ENCODE results near the gene STK11IP. TPM values are rescaled to one million over a fixed set of nuclear protein-coding genes. Genes with fewer than 3 reads are reported as not detected.

STK11IP gene
- total and polyA plus RNA-seq, 8 donors = 24.5 to 36.6 (median 29.2) TPM

DNA sequence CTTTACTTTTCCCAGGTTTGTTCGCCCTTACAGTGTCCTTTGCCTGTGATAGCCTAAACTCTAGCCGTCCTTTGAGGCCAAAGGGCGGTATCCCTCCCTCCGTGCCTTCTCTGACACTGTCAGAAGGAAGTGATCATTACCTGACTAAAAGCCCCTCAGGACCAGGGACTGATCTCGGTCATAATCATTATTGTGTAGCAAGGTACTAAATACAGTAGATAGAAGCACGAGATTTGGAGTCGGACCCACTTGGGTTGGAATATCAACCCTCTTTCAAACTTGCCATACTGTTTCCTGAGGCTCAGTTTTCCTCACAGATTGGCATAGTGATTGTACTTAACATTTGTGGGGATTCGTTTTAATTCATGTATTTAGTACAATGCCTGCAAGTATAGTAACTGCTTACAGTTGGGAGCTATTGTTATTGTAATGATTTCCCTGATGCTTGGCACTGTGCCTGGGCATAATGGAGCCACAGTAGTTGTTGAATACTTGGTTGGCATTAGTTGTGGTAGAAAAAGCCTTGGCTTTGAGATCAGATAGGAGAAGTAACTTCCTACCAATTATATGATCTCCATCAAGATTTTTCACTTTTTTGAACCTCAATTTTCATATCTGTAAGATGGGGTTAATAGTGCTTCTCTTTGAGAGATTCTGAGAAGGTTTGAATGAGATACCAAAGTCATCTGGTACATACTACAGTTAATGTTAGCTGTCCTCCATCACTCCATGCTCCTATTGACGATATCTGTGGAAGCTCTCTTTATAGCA lies 836 bp downstream of the STK11IP start:
- ATAC-seq = no peak
- TF ChIP-seq, protein P1, sequence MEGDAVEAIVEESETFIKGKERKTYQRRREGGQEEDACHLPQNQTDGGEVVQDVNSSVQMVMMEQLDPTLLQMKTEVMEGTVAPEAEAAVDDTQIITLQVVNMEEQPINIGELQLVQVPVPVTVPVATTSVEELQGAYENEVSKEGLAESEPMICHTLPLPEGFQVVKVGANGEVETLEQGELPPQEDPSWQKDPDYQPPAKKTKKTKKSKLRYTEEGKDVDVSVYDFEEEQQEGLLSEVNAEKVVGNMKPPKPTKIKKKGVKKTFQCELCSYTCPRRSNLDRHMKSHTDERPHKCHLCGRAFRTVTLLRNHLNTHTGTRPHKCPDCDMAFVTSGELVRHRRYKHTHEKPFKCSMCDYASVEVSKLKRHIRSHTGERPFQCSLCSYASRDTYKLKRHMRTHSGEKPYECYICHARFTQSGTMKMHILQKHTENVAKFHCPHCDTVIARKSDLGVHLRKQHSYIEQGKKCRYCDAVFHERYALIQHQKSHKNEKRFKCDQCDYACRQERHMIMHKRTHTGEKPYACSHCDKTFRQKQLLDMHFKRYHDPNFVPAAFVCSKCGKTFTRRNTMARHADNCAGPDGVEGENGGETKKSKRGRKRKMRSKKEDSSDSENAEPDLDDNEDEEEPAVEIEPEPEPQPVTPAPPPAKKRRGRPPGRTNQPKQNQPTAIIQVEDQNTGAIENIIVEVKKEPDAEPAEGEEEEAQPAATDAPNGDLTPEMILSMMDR (IDR thresholded peaks at IDR 0.05) = no peak
- intact Hi-C loops (cut with DNase I) = no loop called here

DNA sequence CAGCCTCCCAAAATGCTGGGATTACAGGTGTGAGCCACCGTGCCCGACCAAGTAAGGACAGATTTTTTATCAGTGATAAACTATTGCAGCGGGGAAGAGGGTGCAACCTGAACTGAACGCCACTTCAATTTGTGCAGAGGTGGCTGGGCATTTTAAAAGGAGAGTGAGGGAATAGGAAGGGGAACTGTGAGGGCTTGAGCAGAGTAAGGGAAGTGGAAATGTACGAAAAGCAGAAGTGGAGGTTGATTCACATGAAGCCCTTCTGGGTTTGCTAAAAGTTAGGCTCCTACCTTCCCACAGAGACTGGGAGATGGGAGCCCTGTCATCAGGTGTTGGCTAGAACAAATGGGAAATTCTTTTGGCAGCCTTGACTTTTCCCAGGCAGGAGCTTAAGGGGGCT lies 6.1 kb downstream of the STK11IP start:
- peak overlapping the region in 1 of 2 donors; percentile 70 for H3K27ac ChIP-seq
- ATAC-seq (peak; percentile 50), DNase-seq (no peak)
- H3K27me3 ChIP-seq = no peaks in the 10 kb centered on the region
- H3K4me1 ChIP-seq = peaks cover 0 to 15% of the 10 kb centered on the region in 2 donors
- peaks cover 0 to 75% of the 10 kb centered on the region in 2 donors for H3K36me3 ChIP-seq
- intact Hi-C loops (cut with DNase I) = no loop called here
- H3K9me3 ChIP-seq = no peaks in the 10 kb centered on the region
- H3K4me3 ChIP-seq = no peak overlapping the region
- TF ChIP-seq, protein P1 (IDR thresholded peaks at IDR 0.05) = no peak

More for the DNA sequence above, 836 bp downstream of the STK11IP start:
- no peak for DNase-seq
- Histone ChIP-seq H3K9me3 (no peaks in the 10 kb centered on the region), H3K27ac (peak overlapping the region; percentile 92 to 93), H3K27me3 (no peaks in the 10 kb centered on the region), H3K36me3 (peaks cover 0 to 24% of the 10 kb centered on the region in 2 donors), H3K4me1 (peaks cover 8 to 16% of the 10 kb centered on the region in 2 donors), H3K4me3 (peak overlapping the region; percentile 61 to 63)

DNA sequence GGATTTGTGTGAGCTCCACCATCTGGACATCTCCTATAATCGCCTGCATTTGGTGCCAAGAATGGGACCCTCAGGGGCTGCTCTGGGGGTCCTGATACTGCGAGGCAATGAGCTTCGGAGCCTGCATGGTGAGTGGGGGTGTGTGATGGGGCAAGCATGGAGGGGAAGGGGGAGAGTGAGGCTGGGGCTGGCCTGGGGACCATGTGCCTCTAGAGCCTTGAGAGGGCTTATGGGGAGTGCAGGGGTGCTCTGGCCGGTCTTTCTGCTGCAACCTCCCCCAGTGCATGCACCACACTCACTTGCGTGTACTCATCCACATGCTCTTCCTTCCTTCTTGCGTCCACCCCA lies 7.9 kb downstream of the STK11IP start:
- Histone ChIP-seq H3K36me3 (peaks cover 0 to 93% of the 10 kb centered on the region in 2 donors), H3K9me3 (no peaks in the 10 kb centered on the region), H3K4me3 (no peak overlapping the region), H3K27me3 (no peaks in the 10 kb centered on the region), H3K27ac (no peak overlapping the region), H3K4me1 (peaks cover 0 to 12% of the 10 kb centered on the region in 2 donors)
- ATAC-seq (no peak), DNase-seq (no peak)
- intact Hi-C loops (cut with DNase I) = no loop called here
- TF ChIP-seq, protein P1 (IDR thresholded peaks at IDR 0.05) = no peak

DNA sequence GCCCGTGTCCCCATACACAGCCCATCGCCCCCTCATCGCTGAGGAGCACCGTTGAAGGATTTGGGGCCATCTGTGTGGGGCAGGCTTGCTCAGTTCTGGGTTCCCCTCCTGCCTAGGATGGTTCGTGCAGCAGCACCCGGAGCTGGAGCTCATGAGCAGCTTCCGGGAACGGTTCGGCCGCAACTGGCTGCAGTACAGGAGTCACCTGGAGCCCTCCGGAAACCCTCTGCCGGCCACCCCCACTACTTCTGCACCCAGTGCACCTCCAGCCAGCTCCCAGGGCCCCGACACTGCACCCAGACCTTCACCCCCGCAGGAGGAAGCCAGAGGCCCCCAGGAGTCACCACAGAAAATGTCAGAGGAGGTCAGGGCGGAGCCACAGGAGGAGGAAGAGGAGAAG lies 10.3 kb downstream of the STK11IP start:
- no peak for DNase-seq
- H3K27ac ChIP-seq = no peak overlapping the region
- peaks cover 0 to 12% of the 10 kb centered on the region in 2 donors for H3K4me1 ChIP-seq

DNA sequence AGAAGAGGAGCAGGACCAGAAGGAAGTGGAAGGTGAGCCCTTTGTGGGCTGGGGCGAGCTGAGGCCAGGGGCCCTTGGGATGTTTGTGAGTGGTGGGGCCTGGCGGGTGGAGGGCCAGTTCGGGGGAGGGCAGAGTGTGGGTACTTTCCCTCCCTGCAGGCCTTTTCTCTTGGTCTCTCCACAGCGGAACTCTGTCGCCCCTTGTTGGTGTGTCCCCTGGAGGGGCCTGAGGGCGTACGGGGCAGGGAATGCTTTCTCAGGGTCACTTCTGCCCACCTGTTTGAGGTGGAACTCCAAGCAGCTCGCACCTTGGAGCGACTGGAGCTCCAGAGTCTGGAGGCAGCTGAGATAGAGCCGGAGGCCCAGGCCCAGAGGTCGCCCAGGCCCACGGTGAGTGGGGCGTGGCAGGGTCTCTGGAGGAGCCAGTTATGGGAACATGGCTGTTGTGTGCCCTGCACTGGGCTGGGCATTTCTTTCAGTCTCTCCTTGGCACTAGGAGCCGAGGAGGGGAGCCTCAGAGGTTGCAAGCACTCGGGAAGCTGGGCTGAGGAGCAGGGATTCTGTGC lies 10.8 kb downstream of the STK11IP start:
- Histone ChIP-seq H3K27me3 (no peaks in the 10 kb centered on the region), H3K9me3 (no peaks in the 10 kb centered on the region), H3K27ac (no peak overlapping the region), H3K4me3 (no peak overlapping the region), H3K4me1 (peaks cover 0 to 8% of the 10 kb centered on the region in 2 donors), H3K36me3 (peaks cover 0 to 88% of the 10 kb centered on the region in 2 donors)
- no peak for DNase-seq
- TF ChIP-seq, protein P1 (IDR thresholded peaks at IDR 0.05) = no peak
- no peak for ATAC-seq
- intact Hi-C loops (cut with DNase I) = no loop called here

More for the DNA sequence above, 10.3 kb downstream of the STK11IP start:
- intact Hi-C loops (cut with DNase I) = no loop called here
- Histone ChIP-seq H3K27me3 (no peaks in the 10 kb centered on the region), H3K9me3 (no peaks in the 10 kb centered on the region), H3K36me3 (peaks cover 0 to 93% of the 10 kb centered on the region in 2 donors), H3K4me3 (no peak overlapping the region)
- TF ChIP-seq, protein P1 (IDR thresholded peaks at IDR 0.05) = no peak
- ATAC-seq = no peak

All from left lung (tissue), 10 donors.